Central memory CD8-positive, alpha-beta T cell (primary cell): ENCODE results near the gene DET1.
"Not testable (repeated sequence)": the region's sequence is repeated elsewhere in the genome, so short reads cannot be mapped to it uniquely, and the experiment has no call there.

Experiments
- ATAC-seq: fragments of 150-1000 bp; cut with Tn5 transposase; replicated peaks from 2 replicates; pipeline ENCODE4 v1.10.0; 2022; ENCODE audit warnings: mild to moderate bottlenecking, moderate FRiP score, moderate number of reproducible peaks; ENCODE audit not compliant: poor library complexity, severe bottlenecking; ENCODE audit errors: extremely low read depth
- DNase-seq, 2 donors: peaks; one replicate each; pipeline ENCODE4 v3.0.0; 2021; ENCODE audit warnings: low spot score in 2 of 2
- H3K27ac Mint-ChIP-seq: one replicate; pipeline ENCODE4 v1.8.0; 2022; ENCODE audit warnings: low read depth, mild to moderate bottlenecking, moderate library complexity, mixed read lengths
- H3K27me3 Mint-ChIP-seq: one replicate; pipeline ENCODE4 v1.8.0; 2022; ENCODE audit warnings: mixed read lengths
- H3K36me3 Mint-ChIP-seq: one replicate; pipeline ENCODE4 v1.8.0; 2022; ENCODE audit warnings: mild to moderate bottlenecking, moderate library complexity, mixed read lengths; ENCODE audit not compliant: insufficient read depth
- H3K4me1 Mint-ChIP-seq: one replicate; pipeline ENCODE4 v1.8.0; 2022; ENCODE audit warnings: mixed read lengths
- H3K4me3 Mint-ChIP-seq: one replicate; pipeline ENCODE4 v1.8.0; 2022; ENCODE audit warnings: mild to moderate bottlenecking, moderate library complexity, mixed read lengths
- H3K9me3 Mint-ChIP-seq: one replicate; pipeline ENCODE4 v1.8.0; 2022; ENCODE audit warnings: mixed read lengths

DET1 gene

GRCh38 chr15:88487178-88487795 is 59.2 kb downstream of the DET1 start:
- Mint-ChIP-seq H3K9me3 (no peaks in the 10 kb centered on the region), H3K27ac (no peak overlapping the region)
- no peak for ATAC-seq

DNA sequence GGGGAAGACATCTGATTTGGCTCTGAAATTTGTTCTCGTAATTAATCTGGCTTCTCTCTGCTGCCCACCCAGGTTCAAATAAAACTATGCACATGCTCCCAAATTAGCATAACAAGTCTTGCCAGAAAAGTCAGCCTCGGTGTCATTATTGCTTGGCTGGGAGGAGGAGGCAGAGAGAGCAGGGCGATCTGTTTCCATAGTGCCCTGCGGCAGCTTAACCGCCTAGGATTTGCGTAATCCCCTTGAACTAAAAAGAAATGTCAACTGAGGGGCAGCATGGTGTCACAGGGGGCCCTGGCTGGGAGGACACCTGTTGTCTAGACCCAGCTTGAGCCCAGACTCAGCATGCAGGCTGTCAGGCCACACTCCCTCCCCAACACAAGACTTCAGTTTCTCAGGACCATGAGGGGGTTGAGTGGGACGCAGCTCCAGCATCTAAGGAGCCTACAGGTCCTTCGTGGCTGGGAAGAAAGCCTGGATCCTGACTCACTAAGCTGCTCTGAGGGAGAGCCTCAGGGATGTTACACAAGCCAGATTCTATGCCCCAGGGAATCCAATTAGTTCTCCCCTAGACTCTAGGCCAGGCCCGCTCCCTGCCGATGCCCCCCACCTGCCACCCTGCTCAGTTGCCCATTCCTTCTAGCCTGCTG is 61.7 kb downstream of the DET1 start:
- Mint-ChIP-seq H3K36me3 (peaks cover 3% of the 10 kb centered on the region), H3K9me3 (no peaks in the 10 kb centered on the region), H3K4me1 (peaks cover 5% of the 10 kb centered on the region), H3K27ac (no peak overlapping the region), H3K4me3 (no peak overlapping the region), H3K27me3 (no peaks in the 10 kb centered on the region)
- ATAC-seq (no peak), DNase-seq (no peak)

More at GRCh38 chr15:88487178-88487795, 59.2 kb downstream of the DET1 start:
- Mint-ChIP-seq H3K4me1 (peaks cover 5% of the 10 kb centered on the region), H3K27me3 (no peaks in the 10 kb centered on the region), H3K36me3 (peaks cover 4% of the 10 kb centered on the region), H3K4me3 (no peak overlapping the region)
- no peak for DNase-seq

DNA sequence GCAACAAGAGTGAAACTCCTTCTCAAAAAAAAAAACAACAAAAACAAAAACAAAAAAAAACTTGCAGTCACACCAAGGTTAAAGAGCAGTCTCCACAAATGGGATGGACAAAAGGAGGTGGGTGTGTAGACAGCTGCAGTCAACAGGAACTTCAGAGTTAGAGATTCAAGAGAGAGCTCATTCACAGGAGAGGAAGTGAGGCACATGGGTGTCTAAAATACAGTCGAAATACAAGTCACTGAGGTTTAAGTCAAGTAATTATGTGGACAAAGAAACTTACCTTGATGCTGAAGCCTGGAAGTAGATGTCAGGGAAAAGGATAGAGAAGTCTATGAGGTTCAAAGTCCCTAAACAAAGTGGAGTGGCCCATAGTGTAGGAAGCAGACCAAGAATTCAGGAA is 64.2 kb downstream of the DET1 start:
- no peaks in the 10 kb centered on the region for H3K9me3 Mint-ChIP-seq
- DNase-seq (no peak), ATAC-seq (no peak)
- H3K4me1 Mint-ChIP-seq: no peaks in the 10 kb centered on the region
- no peak overlapping the region for H3K4me3 Mint-ChIP-seq
- H3K36me3 Mint-ChIP-seq: peaks cover 5% of the 10 kb centered on the region
- no peak overlapping the region for H3K27ac Mint-ChIP-seq
- no peaks in the 10 kb centered on the region for H3K27me3 Mint-ChIP-seq

- ATAC-seq (no peak), DNase-seq (no peak)
- Mint-ChIP-seq H3K27ac (no peak overlapping the region), H3K9me3 (no peaks in the 10 kb centered on the region), H3K4me3 (no peak overlapping the region), H3K36me3 (peaks cover 9% of the 10 kb centered on the region), H3K27me3 (no peaks in the 10 kb centered on the region), H3K4me1 (no peaks in the 10 kb centered on the region)
These were observed 65.5 kb downstream of the DET1 start for GRCh38 chr15:88480981-88481380.

DNA sequence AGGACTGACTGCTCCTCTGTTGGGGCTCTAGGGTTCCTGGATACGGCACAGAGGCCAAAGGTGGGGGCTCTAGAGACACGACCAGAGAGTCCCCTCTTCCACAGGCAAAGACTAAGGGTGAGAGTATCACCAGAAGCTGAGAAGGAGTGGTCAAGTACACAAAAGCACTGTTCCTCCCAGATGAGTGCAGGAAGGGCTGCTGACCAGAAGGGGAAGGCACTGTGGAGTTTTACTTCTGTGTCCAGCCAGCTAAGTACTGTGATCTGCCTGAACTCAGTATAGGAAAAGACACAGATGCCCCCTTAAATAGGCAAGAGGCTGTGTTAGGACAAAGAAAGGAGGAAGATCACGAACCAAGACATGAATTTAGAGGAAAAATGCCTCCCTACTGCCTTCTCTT is 67.3 kb downstream of the DET1 start:
- Mint-ChIP-seq H3K4me3 (no peak overlapping the region), H3K27ac (no peak overlapping the region), H3K27me3 (no peaks in the 10 kb centered on the region), H3K4me1 (no peaks in the 10 kb centered on the region), H3K36me3 (peaks cover 18% of the 10 kb centered on the region), H3K9me3 (no peaks in the 10 kb centered on the region)
- ATAC-seq (no peak), DNase-seq (no peak)

GRCh38 chr15:88477904-88478303 is 68.6 kb downstream of the DET1 start:
- H3K27ac Mint-ChIP-seq: no peak overlapping the region
- no peaks in the 10 kb centered on the region for H3K9me3 Mint-ChIP-seq
- no peaks in the 10 kb centered on the region for H3K27me3 Mint-ChIP-seq
- DNase-seq (no peak), ATAC-seq (no peak)
- H3K36me3 Mint-ChIP-seq: peaks cover 22% of the 10 kb centered on the region
- H3K4me3 Mint-ChIP-seq: no peak overlapping the region
- H3K4me1 Mint-ChIP-seq: no peaks in the 10 kb centered on the region

- no peaks in the 10 kb centered on the region for H3K9me3 Mint-ChIP-seq
- H3K36me3 Mint-ChIP-seq: peaks cover 22% of the 10 kb centered on the region
- no peak for DNase-seq
- H3K27ac Mint-ChIP-seq: no peak overlapping the region
- no peak overlapping the region for H3K4me3 Mint-ChIP-seq
- H3K27me3 Mint-ChIP-seq: no peaks in the 10 kb centered on the region
- H3K4me1 Mint-ChIP-seq: no peaks in the 10 kb centered on the region
- no peak for ATAC-seq
These were observed 69.4 kb downstream of the DET1 start for GRCh38 chr15:88477126-88477525.

DNA sequence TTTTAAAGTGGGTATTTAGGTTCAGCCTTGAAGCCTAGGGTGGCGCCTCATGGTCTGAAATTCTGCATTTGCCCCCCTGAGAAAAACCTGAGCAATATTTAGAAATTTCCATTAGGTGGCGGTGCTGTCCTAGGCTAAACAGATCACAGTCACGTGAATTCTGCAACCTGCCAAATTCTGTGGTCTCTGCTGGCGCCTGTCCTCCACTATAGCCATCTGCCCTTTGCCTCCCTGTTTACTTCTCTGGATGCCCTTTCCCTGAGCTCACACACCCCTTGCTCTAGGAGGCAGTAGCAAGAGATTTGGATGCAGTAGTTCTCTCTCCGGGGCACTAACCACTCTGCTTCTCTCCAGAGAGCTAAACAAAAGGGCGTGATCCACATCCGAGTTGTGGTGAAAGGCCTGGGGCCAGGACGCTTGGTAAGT is 69.8 kb downstream of the DET1 start:
- Mint-ChIP-seq H3K4me1 (no peaks in the 10 kb centered on the region), H3K9me3 (no peaks in the 10 kb centered on the region), H3K4me3 (no peak overlapping the region), H3K27me3 (no peaks in the 10 kb centered on the region), H3K27ac (no peak overlapping the region), H3K36me3 (peaks cover 22% of the 10 kb centered on the region)
- ATAC-seq: no peak
- DNase-seq: no peak

DNA sequence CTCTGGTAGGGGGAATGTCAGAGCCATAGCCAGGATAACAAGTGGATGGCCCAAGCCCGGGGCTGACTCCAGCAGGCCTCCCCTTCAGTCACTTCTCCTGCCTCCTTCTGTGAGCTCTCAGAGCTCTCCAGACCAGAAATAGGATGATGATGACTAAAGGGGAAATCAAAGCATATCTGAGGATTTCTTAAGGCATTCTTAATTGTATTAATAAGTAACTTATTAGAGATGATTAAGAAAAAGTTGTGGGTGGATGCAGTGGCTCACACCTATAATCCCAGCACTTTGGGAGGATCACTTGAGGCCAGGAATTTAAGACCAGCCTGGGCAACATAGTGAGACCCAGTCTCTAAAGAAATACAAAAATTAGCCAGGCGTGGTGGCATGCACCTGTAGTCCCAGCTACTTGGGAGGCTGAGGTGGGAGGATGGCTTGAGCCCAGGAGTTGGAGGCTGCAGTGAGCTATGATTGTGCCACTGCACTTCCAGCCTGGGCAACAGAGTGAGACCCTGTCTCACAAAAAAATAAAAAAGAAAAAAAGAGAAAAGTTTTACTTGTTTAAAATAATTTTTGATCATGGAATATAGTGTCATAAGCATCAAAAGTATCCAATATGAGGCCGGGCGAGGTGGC is 72.7 kb downstream of the DET1 start:
- H3K27me3 Mint-ChIP-seq, H3K4me3 Mint-ChIP-seq, H3K27ac Mint-ChIP-seq, DNase-seq, H3K4me1 Mint-ChIP-seq, ATAC-seq, H3K9me3 Mint-ChIP-seq: not testable (repeated sequence)
- peaks cover 22% of the 10 kb centered on the region for H3K36me3 Mint-ChIP-seq

DNA sequence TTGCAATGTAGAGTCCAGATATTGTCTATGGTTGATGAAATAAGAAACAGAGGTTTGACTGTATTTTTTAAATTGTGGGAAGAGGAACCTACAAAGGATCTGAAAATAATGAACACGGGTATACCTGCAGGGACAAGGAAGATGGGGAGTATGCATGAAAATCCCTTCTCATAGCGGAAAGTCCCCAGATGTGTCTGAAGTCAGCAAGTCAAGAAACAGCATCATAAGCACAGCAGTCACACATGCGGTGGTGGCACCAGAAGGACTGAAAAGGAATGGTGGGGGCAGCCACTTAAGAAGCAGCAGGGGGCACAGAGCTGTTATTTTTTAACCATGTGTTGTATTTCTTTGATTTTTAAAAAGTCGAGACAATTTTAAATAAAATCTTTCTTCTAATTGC is 74.3 kb downstream of the DET1 start:
- no peak overlapping the region for H3K27ac Mint-ChIP-seq
- no peak overlapping the region for H3K4me3 Mint-ChIP-seq
- peaks cover 29% of the 10 kb centered on the region for H3K36me3 Mint-ChIP-seq

GRCh38 chr15:88470625-88471372 is 75.7 kb downstream of the DET1 start:
- DNase-seq (no peak), ATAC-seq (no peak)
- Mint-ChIP-seq H3K4me1 (peaks cover 19% of the 10 kb centered on the region), H3K27ac (no peak overlapping the region), H3K4me3 (no peak overlapping the region), H3K36me3 (peaks cover 29% of the 10 kb centered on the region), H3K9me3 (no peaks in the 10 kb centered on the region), H3K27me3 (no peaks in the 10 kb centered on the region)

More for the DNA sequence above, 74.3 kb downstream of the DET1 start:
- no peaks in the 10 kb centered on the region for H3K27me3 Mint-ChIP-seq
- H3K9me3 Mint-ChIP-seq: no peaks in the 10 kb centered on the region
- ATAC-seq: no peak
- H3K4me1 Mint-ChIP-seq: peaks cover 9% of the 10 kb centered on the region
- no peak for DNase-seq

DNA sequence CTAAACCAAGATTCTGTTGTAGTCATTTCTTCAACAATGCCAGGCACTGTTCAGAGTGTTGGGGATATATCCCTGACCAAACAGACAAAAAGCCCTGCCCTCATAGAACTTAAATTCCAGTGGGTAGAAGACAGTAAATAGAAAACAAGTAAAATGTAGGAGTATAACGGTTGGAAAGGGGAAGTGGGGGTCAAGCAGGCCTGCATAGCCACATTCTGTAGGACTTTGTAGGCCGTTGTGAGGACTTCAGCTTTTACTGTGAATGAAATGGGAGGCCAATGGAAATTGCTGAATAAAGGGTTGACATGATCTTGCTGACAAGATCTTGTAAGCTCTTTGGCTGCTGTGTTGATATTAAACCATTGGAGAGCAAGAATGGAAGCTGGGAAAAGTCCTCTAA is 77.2 kb downstream of the DET1 start:
- no peak overlapping the region for H3K4me3 Mint-ChIP-seq
- H3K4me1 Mint-ChIP-seq: peaks cover 19% of the 10 kb centered on the region
- ATAC-seq (no peak), DNase-seq (no peak)
- no peaks in the 10 kb centered on the region for H3K9me3 Mint-ChIP-seq
- H3K27ac Mint-ChIP-seq: no peak overlapping the region
- H3K36me3 Mint-ChIP-seq: peaks cover 28% of the 10 kb centered on the region
- H3K27me3 Mint-ChIP-seq: no peaks in the 10 kb centered on the region
